Measurements from ENCODE around the gene SGPL1. TPM values are rescaled to one million over a fixed set of nuclear protein-coding genes. Genes with fewer than 3 reads are reported as not detected.

Gene SGPL1
- total RNA-seq, 1 donor from 2014 or later: 111 TPM

DNA sequence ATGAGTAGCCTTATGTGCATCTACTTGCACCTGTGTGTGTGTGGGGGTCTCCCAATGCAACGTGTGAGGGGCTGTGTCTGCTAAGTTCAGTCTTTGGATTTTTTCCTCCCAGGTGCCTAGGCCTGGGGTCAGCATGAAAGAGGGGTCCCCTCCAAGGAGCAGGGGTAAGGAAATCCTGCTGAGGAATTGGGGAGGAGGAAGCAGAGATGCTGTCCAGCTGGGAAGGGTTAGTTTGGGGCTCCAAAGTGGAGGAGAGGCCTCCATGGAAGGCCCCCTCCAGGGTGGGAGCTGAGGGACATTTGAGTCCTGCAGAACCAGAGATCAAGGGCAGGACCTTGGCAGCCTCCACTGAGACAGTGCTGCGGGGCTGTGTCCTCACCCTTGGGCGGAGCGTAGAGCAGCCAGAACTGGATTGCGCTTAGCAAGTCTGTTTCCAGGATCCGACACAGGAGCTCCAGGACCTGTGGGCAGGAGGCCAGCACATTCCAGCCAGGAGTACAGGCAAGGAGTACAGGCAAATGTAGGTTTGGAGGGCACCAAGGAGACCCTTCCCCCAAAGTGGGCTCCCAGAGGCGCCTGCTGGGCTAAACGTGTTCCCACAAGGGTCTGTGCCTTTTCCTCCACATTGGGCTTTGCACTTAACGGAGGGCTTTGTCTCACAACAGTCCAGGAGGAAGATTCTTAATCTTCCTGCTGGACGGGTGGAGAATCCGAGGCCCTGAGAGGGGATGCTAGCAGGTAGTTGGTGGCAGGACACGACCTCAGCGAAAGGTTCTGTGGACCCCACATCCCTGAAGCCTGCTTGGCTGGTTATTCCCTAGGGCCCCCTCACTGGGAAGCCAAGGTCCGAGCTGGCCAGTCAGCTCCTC, 40.7 kb upstream of the SGPL1 start:
- H3K27me3 Mint-ChIP-seq (ENCODE audit: unreplicated experiment): peaks cover 12% of the 10 kb centered on the region

GRCh38 chr10:70775679-70776454, 39.9 kb upstream of the SGPL1 start:
- Mint-ChIP-seq H3K9me3 (ENCODE audit: unreplicated experiment) (peaks cover 11% of the 10 kb centered on the region), H3K27me3 (ENCODE audit: unreplicated experiment) (peaks cover 12% of the 10 kb centered on the region), H3K4me1 (ENCODE audit: low read depth, unreplicated experiment) (peaks cover 2% of the 10 kb centered on the region), H3K27ac (ENCODE audit: unreplicated experiment) (no peak overlapping the region), H3K4me3 (ENCODE audit: unreplicated experiment) (no peak overlapping the region), H3K36me3 (ENCODE audit: unreplicated experiment) (peaks cover 5% of the 10 kb centered on the region)
- DNase-seq: no peak
- TF ChIP-seq, protein P1, sequence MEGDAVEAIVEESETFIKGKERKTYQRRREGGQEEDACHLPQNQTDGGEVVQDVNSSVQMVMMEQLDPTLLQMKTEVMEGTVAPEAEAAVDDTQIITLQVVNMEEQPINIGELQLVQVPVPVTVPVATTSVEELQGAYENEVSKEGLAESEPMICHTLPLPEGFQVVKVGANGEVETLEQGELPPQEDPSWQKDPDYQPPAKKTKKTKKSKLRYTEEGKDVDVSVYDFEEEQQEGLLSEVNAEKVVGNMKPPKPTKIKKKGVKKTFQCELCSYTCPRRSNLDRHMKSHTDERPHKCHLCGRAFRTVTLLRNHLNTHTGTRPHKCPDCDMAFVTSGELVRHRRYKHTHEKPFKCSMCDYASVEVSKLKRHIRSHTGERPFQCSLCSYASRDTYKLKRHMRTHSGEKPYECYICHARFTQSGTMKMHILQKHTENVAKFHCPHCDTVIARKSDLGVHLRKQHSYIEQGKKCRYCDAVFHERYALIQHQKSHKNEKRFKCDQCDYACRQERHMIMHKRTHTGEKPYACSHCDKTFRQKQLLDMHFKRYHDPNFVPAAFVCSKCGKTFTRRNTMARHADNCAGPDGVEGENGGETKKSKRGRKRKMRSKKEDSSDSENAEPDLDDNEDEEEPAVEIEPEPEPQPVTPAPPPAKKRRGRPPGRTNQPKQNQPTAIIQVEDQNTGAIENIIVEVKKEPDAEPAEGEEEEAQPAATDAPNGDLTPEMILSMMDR (IDR thresholded peaks at IDR 0.05; ENCODE audit: partially characterized antibody, unreplicated experiment): no peak

More for the DNA sequence above, 40.7 kb upstream of the SGPL1 start:
- peaks cover 11% of the 10 kb centered on the region for H3K9me3 Mint-ChIP-seq (ENCODE audit: unreplicated experiment)
- no peak overlapping the region for H3K27ac Mint-ChIP-seq (ENCODE audit: unreplicated experiment)
- peaks cover 2% of the 10 kb centered on the region for H3K4me1 Mint-ChIP-seq (ENCODE audit: low read depth, unreplicated experiment)
- no peak for DNase-seq
- H3K36me3 Mint-ChIP-seq (ENCODE audit: unreplicated experiment): peaks cover 5% of the 10 kb centered on the region
- H3K4me3 Mint-ChIP-seq (ENCODE audit: unreplicated experiment): no peak overlapping the region
- TF ChIP-seq, protein P1 (IDR thresholded peaks at IDR 0.05; ENCODE audit: partially characterized antibody, unreplicated experiment): no peak

GRCh38 chr10:70776455-70777005, 39.2 kb upstream of the SGPL1 start:
- no peak overlapping the region for H3K4me3 Mint-ChIP-seq (ENCODE audit: unreplicated experiment)
- peaks cover 2% of the 10 kb centered on the region for H3K4me1 Mint-ChIP-seq (ENCODE audit: low read depth, unreplicated experiment)
- peaks cover 5% of the 10 kb centered on the region for H3K36me3 Mint-ChIP-seq (ENCODE audit: unreplicated experiment)
- no peak for DNase-seq
- no peak overlapping the region for H3K27ac Mint-ChIP-seq (ENCODE audit: unreplicated experiment)
- peaks cover 11% of the 10 kb centered on the region for H3K9me3 Mint-ChIP-seq (ENCODE audit: unreplicated experiment)
- TF ChIP-seq, protein P1 (IDR thresholded peaks at IDR 0.05; ENCODE audit: partially characterized antibody, unreplicated experiment): no peak
- peaks cover 12% of the 10 kb centered on the region for H3K27me3 Mint-ChIP-seq (ENCODE audit: unreplicated experiment)

DNA sequence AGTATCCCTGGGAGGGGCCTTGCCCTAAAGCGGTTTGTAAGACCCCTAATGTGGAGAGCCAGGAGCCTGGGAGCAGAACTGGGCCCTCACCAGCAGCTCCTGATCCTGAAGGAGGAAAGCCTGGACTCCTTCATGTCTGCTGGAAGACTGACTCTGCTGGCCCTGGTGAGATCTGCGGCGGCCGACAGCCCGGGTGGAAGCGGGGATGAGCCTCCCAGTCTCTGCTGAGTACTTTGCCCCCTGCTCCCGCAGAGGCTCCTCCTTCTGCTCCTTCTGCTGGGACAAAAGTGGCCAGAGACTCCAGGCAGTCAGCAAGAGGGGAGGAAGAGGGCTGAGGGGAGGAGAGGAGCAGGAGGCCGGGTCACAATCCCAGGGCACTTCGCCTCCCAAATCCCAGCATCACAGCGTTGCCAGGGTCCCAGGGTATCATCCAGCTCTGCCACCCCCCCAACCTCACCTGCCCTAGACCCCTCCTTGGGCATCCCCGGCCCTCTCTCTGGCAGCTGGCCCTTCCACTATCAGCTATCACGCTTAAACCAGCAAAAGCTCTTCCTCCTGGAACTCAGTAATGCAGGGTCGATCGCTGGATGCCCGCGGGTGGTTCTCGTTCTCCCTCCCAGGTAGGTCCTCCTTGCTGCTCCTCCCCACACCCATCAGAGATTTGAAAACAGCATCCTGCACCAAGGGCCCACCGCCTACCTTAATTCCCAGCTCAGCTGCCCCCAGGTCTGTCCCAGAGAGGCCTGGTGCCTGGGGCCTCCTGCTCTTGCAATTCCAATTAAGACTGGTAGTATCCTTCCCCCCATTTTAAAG, 38.5 kb upstream of the SGPL1 start:
- Mint-ChIP-seq H3K4me3 (ENCODE audit: unreplicated experiment) (no peak overlapping the region), H3K27me3 (ENCODE audit: unreplicated experiment) (peaks cover 9% of the 10 kb centered on the region), H3K36me3 (ENCODE audit: unreplicated experiment) (peaks cover 5% of the 10 kb centered on the region), H3K27ac (ENCODE audit: unreplicated experiment) (no peak overlapping the region), H3K9me3 (ENCODE audit: unreplicated experiment) (peaks cover 6% of the 10 kb centered on the region), H3K4me1 (ENCODE audit: low read depth, unreplicated experiment) (peaks cover 2% of the 10 kb centered on the region)
- no peak for DNase-seq
- TF ChIP-seq, protein P1 (IDR thresholded peaks at IDR 0.05; ENCODE audit: partially characterized antibody, unreplicated experiment): no peak

All from glutamatergic neuron (in vitro differentiated cells).